Activated naive CD4-positive, alpha-beta T cell (primary cell): ENCODE results near the gene C12orf75.
"Not testable (repeated sequence)": the region's sequence is repeated elsewhere in the genome, so short reads cannot be mapped to it uniquely, and the experiment has no call there.

Source experiments
- DNase-seq, 4 experiments: peaks; one replicate each; lab custom pipeline; 2025; lab: John Stamatoyannopoulos, UW

The C12orf75 gene

GRCh38 chr12:105378911-105379310 is 48.4 kb downstream of the C12orf75 start:
- DNase-seq, result no peak

GRCh38 chr12:105382771-105383622 is 52.5 kb downstream of the C12orf75 start:
- DNase-seq, result no peak

- no peak for DNase-seq
Measured at GRCh38 chr12:105384220-105384619, 53.7 kb downstream of the C12orf75 start.

- DNase-seq, result no peak
Measured at GRCh38 chr12:105384916-105385535, 54.5 kb downstream of the C12orf75 start.

- DNase-seq, result no peak
Measured at GRCh38 chr12:105386431-105386830, 55.9 kb downstream of the C12orf75 start.

- DNase-seq, result no peak
Measured at GRCh38 chr12:105391231-105391630, 60.7 kb downstream of the C12orf75 start.

GRCh38 chr12:105393587-105393986 is 63.1 kb downstream of the C12orf75 start:
- DNase-seq, result no peak

- no peak for DNase-seq
Measured at GRCh38 chr12:105396024-105396423, 65.5 kb downstream of the C12orf75 start.

GRCh38 chr12:105396983-105397382 is 66.5 kb downstream of the C12orf75 start:
- no peak for DNase-seq

GRCh38 chr12:105398930-105399329 is 68.4 kb downstream of the C12orf75 start:
- no peak for DNase-seq

GRCh38 chr12:105399428-105400081 is 69.1 kb downstream of the C12orf75 start:
- DNase-seq, result no peak

GRCh38 chr12:105400227-105400626 is 69.7 kb downstream of the C12orf75 start:
- no peak for DNase-seq

GRCh38 chr12:105401198-105401597 is 70.7 kb downstream of the C12orf75 start:
- DNase-seq, result no peak

GRCh38 chr12:105402366-105402765 is 71.9 kb downstream of the C12orf75 start:
- no peak for DNase-seq

GRCh38 chr12:105403095-105403494 is 72.6 kb downstream of the C12orf75 start:
- no peak for DNase-seq

- not testable (repeated sequence) for DNase-seq
Measured at GRCh38 chr12:105404134-105404533, 73.6 kb downstream of the C12orf75 start.

GRCh38 chr12:105406497-105406896 is 76.0 kb downstream of the C12orf75 start:
- DNase-seq, result no peak

- DNase-seq, result no peak
Measured at GRCh38 chr12:105409279-105409678, 78.8 kb downstream of the C12orf75 start.

- DNase-seq, result no peak
Measured at GRCh38 chr12:105409801-105410471, 79.4 kb downstream of the C12orf75 start.

GRCh38 chr12:105413911-105414487 is 83.5 kb downstream of the C12orf75 start:
- no peak for DNase-seq

- no peak for DNase-seq
Measured at GRCh38 chr12:105417732-105418131, 87.2 kb downstream of the C12orf75 start.

- no peak for DNase-seq
Measured at GRCh38 chr12:105418229-105418628, 87.7 kb downstream of the C12orf75 start.
